Measurements from ENCODE around the gene NMUR1.

DNA sequence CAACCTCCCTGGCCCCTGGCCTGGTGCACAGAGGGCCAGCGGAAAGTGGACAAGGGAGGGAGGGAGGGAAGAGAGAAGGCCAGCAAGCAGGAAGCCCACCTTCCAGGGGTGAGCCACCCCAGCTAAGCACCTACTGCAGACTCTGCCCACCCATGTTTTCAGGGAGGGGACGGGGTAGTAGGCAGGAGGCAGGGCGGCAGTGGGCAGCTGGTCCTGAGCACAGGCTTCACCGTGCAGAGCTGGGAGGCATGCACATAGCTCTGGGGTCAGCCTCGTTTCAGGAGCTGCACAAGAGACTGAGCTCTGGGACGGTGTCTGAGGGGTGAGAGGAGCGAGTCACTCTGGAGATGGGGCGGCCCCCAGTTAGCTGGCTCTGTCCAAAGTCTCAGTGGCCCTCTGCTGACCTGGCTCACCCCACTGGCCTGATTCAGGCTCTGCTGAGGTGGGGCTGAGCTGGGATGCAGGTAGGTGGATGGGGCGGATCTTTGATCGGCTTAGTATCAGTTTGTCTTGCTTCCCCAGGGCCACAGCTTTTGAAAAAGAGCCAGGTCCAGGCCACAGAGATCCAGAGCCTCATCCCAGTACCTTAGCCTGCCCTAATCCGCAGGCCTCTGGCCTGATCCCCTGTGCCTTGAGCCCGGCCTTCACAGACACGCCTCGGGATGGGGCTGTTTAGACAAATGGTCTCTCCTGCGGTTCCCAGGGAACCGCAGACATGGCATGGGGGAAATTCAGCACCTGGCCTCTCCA, 3.7 kb downstream of the NMUR1 start:
- TF ChIP-seq CTCF (IDR thresholded peaks at IDR 0.05; ENCODE audit: insufficient read depth, low read length, poor library complexity, severe bottlenecking): no peak
- no peak for TF ChIP-seq EZH2phosphoT487 (conservative IDR thresholded peaks at IDR 0.05; ENCODE audit: low read length)

All from SU-DHL-6 (cell line).